ENCODE data around the gene MEIS1.

Gene MEIS1

DNA sequence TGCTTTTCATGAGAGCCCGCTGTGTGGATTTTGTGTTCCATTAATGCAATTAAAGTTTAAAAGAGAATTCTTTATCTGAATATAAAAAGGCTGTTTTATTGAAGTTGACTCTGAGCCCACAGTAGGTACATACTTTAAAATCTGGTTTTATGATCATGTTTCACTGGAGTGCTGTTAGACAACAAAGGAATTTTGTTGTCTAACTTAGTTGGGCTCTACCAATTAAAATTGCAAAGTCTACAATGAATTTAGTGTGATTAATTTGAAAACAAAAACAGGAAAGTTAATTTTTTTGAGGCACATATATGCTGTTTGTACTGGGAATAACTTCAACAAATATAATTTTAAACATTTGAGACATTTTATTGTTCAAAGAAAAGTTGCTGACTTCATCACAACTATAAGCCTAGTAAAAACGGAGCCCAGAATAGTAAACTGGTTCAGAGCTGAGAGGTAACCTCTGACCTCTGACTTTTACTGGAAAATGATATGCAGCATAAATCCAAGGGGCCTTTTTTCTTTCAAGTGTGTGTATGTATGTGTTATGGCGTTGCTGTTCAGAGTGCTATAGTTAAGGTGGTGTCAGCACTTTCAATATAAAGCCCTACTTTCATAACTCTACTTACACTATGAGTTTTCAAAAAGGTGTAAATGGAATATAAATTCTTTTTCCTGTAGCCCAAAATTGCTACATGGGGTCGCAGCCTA lies 30.2 kb downstream of the MEIS1 start:
- DNase-seq (ENCODE audit: low spot score) = no peak
- TF ChIP-seq, protein P1, sequence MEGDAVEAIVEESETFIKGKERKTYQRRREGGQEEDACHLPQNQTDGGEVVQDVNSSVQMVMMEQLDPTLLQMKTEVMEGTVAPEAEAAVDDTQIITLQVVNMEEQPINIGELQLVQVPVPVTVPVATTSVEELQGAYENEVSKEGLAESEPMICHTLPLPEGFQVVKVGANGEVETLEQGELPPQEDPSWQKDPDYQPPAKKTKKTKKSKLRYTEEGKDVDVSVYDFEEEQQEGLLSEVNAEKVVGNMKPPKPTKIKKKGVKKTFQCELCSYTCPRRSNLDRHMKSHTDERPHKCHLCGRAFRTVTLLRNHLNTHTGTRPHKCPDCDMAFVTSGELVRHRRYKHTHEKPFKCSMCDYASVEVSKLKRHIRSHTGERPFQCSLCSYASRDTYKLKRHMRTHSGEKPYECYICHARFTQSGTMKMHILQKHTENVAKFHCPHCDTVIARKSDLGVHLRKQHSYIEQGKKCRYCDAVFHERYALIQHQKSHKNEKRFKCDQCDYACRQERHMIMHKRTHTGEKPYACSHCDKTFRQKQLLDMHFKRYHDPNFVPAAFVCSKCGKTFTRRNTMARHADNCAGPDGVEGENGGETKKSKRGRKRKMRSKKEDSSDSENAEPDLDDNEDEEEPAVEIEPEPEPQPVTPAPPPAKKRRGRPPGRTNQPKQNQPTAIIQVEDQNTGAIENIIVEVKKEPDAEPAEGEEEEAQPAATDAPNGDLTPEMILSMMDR (IDR thresholded peaks at IDR 0.05; ENCODE audit: extremely low read depth, insufficient read depth, missing control alignments) = no peak
- in situ Hi-C loops (cut with MboI; ENCODE audit: low pct_unique_long_range_greater_than_20kb, low sequenced_read_pairs, unreplicated experiment) = no loop called here

DNA sequence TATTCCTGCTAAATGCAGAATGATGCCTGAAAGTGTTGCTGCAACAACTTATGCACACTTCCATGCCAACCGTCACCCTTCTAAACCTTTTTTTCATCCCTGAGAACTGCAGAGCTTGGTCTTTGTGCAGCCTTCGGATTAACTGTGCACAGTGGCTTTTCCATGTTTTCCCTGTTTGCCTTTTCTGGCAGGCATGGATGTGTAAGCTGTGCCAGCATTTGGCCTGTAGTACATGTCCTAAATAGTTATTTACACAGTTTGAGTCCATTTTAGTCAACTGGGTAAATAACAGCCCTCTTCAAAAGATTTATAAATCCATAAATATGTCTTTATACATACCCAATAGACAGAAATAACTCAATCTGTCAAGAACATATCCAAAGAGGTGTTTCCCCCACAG lies 31.5 kb downstream of the MEIS1 start:
- no peak for DNase-seq (ENCODE audit: low spot score)
- in situ Hi-C loops (cut with MboI; ENCODE audit: low pct_unique_long_range_greater_than_20kb, low sequenced_read_pairs, unreplicated experiment) = no loop called here
- TF ChIP-seq, protein P1 (IDR thresholded peaks at IDR 0.05; ENCODE audit: extremely low read depth, insufficient read depth, missing control alignments) = no peak

DNA sequence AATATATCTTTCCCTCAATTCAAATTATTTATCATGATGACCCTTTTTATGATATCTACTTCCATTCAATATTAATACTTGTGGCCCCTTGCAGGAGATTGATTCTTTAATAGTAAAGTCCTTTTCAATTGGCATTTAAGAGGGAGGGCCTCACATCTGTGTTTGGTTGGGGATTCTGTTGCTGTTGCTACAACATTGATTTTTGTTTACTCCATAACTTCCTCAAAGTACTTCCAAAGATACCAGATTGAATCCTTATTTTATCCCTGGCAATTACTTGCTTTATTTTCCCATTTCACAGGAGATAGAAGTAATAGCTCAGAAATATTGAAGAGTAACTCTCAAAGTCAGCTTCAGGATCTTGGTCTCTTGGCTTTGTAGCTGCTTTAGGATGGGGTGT lies 32.8 kb downstream of the MEIS1 start:
- no peak for DNase-seq (ENCODE audit: low spot score)
- TF ChIP-seq, protein P1 (IDR thresholded peaks at IDR 0.05; ENCODE audit: extremely low read depth, insufficient read depth, missing control alignments) = no peak
- in situ Hi-C loops (cut with MboI; ENCODE audit: low pct_unique_long_range_greater_than_20kb, low sequenced_read_pairs, unreplicated experiment) = no loop called here

DNA sequence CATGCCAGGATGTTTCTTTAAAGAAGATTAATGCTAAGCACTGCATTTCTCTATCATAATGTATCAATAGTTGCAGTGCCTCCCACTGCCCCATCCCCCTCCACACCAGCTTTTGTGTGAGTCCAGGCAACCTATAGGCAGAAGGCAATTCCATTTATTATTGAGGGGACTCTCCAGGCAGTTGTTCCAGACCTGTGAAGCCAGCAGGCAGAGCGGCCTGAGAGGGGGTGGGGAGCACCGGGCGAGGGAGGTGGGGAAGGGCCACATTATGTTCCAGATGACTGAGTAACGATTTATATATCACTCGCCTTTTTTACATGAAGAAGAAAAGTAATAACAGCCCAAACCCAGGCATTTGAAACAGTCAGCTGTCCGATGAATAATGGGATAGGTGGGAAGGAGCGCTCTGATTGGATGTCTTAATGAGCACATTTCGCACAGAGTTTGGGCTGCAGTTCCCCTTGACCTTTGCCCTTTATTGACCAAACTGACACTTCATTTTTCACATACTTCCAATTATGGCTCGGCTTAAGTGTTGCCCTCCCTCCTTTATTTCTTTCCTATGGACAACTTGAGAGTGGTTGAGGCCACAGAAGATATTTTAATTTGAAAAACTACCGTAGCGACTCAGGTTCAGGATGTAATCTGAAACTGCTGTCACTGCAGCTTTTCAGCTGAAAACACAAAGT lies 34.4 kb downstream of the MEIS1 start:
- TF ChIP-seq, protein P1 (IDR thresholded peaks at IDR 0.05; ENCODE audit: extremely low read depth, insufficient read depth, missing control alignments) = no peak

GRCh38 chr2:66470199-66470598 lies 35.3 kb downstream of the MEIS1 start:
- DNase-seq (ENCODE audit: low spot score) = no peak
- in situ Hi-C loops (cut with MboI; ENCODE audit: low pct_unique_long_range_greater_than_20kb, low sequenced_read_pairs, unreplicated experiment) = no loop called here
- TF ChIP-seq, protein P1 (IDR thresholded peaks at IDR 0.05; ENCODE audit: extremely low read depth, insufficient read depth, missing control alignments) = no peak

More for the DNA sequence above, 34.4 kb downstream of the MEIS1 start:
- DNase-seq (ENCODE audit: low spot score) = no peak
- in situ Hi-C loops (cut with MboI; ENCODE audit: low pct_unique_long_range_greater_than_20kb, low sequenced_read_pairs, unreplicated experiment) = no loop called here

- TF ChIP-seq, protein P1 (IDR thresholded peaks at IDR 0.05; ENCODE audit: extremely low read depth, insufficient read depth, missing control alignments) = no peak
- no peak for DNase-seq (ENCODE audit: low spot score)
- in situ Hi-C loops (cut with MboI; ENCODE audit: low pct_unique_long_range_greater_than_20kb, low sequenced_read_pairs, unreplicated experiment) = no loop called here
Measured at GRCh38 chr2:66472225-66472843, 37.4 kb downstream of the MEIS1 start.
